Activated T-cell treated with anti-CD3 and anti-CD28 coated beads, Interleukin-2, amount 50 U/mL, for 72 hours (primary cell): ENCODE data around the gene PRDM9. TPM values are rescaled to one million over a fixed set of nuclear protein-coding genes. Genes with fewer than 3 reads are reported as not detected.
"Not testable (repeated sequence)": the region's sequence is repeated elsewhere in the genome, so short reads cannot be mapped to it uniquely, and the experiment has no call there.

Experiments
- ATAC-seq, 2 donors: fragments of 150-1000 bp; cut with Tn5 transposase; replicated peaks in 1 of 2; 2 replicates each; pipeline ENCODE4 v1.10.0; 2021; ENCODE audit warnings: moderate library complexity in 2 of 2, mild to moderate bottlenecking in 1 of 2
- DNase-seq, 2 donors: peaks; one replicate each; pipeline ENCODE4 v3.0.0; 2021 to 2022; ENCODE audit warnings: mixed read lengths in 1 of 2
- H3K27ac Mint-ChIP-seq: one replicate; pipeline ENCODE4 v1.8.0; 2022; ENCODE audit warnings: mild to moderate bottlenecking, moderate library complexity, mixed read lengths
- H3K27me3 Mint-ChIP-seq: one replicate; pipeline ENCODE4 v1.8.0; 2022; ENCODE audit warnings: low read depth, mixed read lengths
- H3K36me3 Mint-ChIP-seq, 2 donors: one replicate each; pipeline ENCODE4 v1.8.0; 2022; ENCODE audit warnings: mixed read lengths in 2 of 2, mild to moderate bottlenecking in 1 of 2; ENCODE audit not compliant: insufficient read depth in 2 of 2
- H3K4me1 Mint-ChIP-seq: one replicate; pipeline ENCODE4 v1.8.0; 2022; ENCODE audit warnings: low read depth, mixed read lengths
- H3K4me3 Mint-ChIP-seq, 2 donors: one replicate each; pipeline ENCODE4 v1.8.0; 2022; ENCODE audit warnings: mild to moderate bottlenecking in 2 of 2, mixed read lengths in 2 of 2, moderate library complexity in 2 of 2
- H3K9me3 Mint-ChIP-seq, 2 donors: one replicate each; pipeline ENCODE4 v1.8.0; 2022; ENCODE audit warnings: mixed read lengths in 2 of 2
- total RNA-seq, 2 donors: library from RNA; stranded (reverse); gene quantifications; one replicate each; pipeline ENCODE4 v1.2.3, GENCODE V29; 2022

Gene PRDM9
- total RNA-seq, 2 donors from 2014 or later: not detected

GRCh38 chr5:23494558-23494957 is 12.9 kb upstream of the PRDM9 start:
- DNase-seq: no peak
- Mint-ChIP-seq H3K9me3 (peaks cover 2 to 7% of the 10 kb centered on the region in 2 donors), H3K36me3 (no peaks in the 10 kb centered on the region), H3K4me3 (no peak overlapping the region), H3K27me3 (no peaks in the 10 kb centered on the region), H3K27ac (no peak overlapping the region), H3K4me1 (no peaks in the 10 kb centered on the region)
- no peak for ATAC-seq

- DNase-seq (no peak), ATAC-seq (no peak)
- Mint-ChIP-seq H3K27ac (no peak overlapping the region), H3K4me1 (no peaks in the 10 kb centered on the region), H3K9me3 (peaks cover 6 to 10% of the 10 kb centered on the region in 2 donors), H3K4me3 (no peak overlapping the region), H3K36me3 (no peaks in the 10 kb centered on the region), H3K27me3 (no peaks in the 10 kb centered on the region)
These were observed 10.8 kb upstream of the PRDM9 start for GRCh38 chr5:23496576-23496975.

GRCh38 chr5:23506329-23507236 is 826 bp upstream of the PRDM9 start:
- peaks cover 7% of the 10 kb centered on the region in 2 donors for H3K36me3 Mint-ChIP-seq
- ATAC-seq (peak; percentile 28 to 63), DNase-seq (no peak)
- H3K27ac Mint-ChIP-seq: no peak overlapping the region
- H3K27me3 Mint-ChIP-seq: no peaks in the 10 kb centered on the region
- peak overlapping the region in 1 of 2 donors; percentile 22 for H3K4me3 Mint-ChIP-seq
- H3K9me3 Mint-ChIP-seq: peaks cover 5 to 11% of the 10 kb centered on the region in 2 donors
- H3K4me1 Mint-ChIP-seq: no peaks in the 10 kb centered on the region

- H3K4me3 Mint-ChIP-seq, H3K4me1 Mint-ChIP-seq, H3K27ac Mint-ChIP-seq, H3K27me3 Mint-ChIP-seq, H3K36me3 Mint-ChIP-seq, ATAC-seq, DNase-seq: not testable (repeated sequence)
- H3K9me3 Mint-ChIP-seq: peaks cover 6 to 13% of the 10 kb centered on the region in 2 donors
These were observed 3.0 kb downstream of the PRDM9 start for GRCh38 chr5:23510434-23510833.

GRCh38 chr5:23522553-23522952 is 15.1 kb downstream of the PRDM9 start:
- no peaks in the 10 kb centered on the region for H3K4me1 Mint-ChIP-seq
- H3K27me3 Mint-ChIP-seq: no peaks in the 10 kb centered on the region
- no peak overlapping the region for H3K27ac Mint-ChIP-seq
- ATAC-seq (no peak), DNase-seq (no peak)
- H3K36me3 Mint-ChIP-seq: peaks cover 0 to 2% of the 10 kb centered on the region in 2 donors
- no peak overlapping the region for H3K4me3 Mint-ChIP-seq
- H3K9me3 Mint-ChIP-seq: peaks cover 5 to 12% of the 10 kb centered on the region in 2 donors

GRCh38 chr5:23523031-23523430 is 15.6 kb downstream of the PRDM9 start:
- no peaks in the 10 kb centered on the region for H3K4me1 Mint-ChIP-seq
- H3K36me3 Mint-ChIP-seq: peaks cover 0 to 2% of the 10 kb centered on the region in 2 donors
- no peak for DNase-seq
- peaks cover 5 to 12% of the 10 kb centered on the region in 2 donors for H3K9me3 Mint-ChIP-seq
- H3K27ac Mint-ChIP-seq: no peak overlapping the region
- H3K27me3 Mint-ChIP-seq: no peaks in the 10 kb centered on the region
- no peak for ATAC-seq
- H3K4me3 Mint-ChIP-seq: no peak overlapping the region

GRCh38 chr5:23523998-23524397 is 16.6 kb downstream of the PRDM9 start:
- DNase-seq (no peak), ATAC-seq (no peak)
- no peaks in the 10 kb centered on the region for H3K27me3 Mint-ChIP-seq
- peaks cover 2% of the 10 kb centered on the region in 2 donors for H3K36me3 Mint-ChIP-seq
- no peak overlapping the region for H3K27ac Mint-ChIP-seq
- peaks cover 7 to 16% of the 10 kb centered on the region in 2 donors for H3K9me3 Mint-ChIP-seq
- H3K4me1 Mint-ChIP-seq: no peaks in the 10 kb centered on the region
- no peak overlapping the region for H3K4me3 Mint-ChIP-seq

- H3K27ac Mint-ChIP-seq: no peak overlapping the region
These were observed 18.3 kb downstream of the PRDM9 start for GRCh38 chr5:23525751-23526150.

GRCh38 chr5:23526616-23527015 is 19.2 kb downstream of the PRDM9 start:
- not testable (repeated sequence) for ATAC-seq

More at GRCh38 chr5:23525751-23526150, 18.3 kb downstream of the PRDM9 start:
- no peaks in the 10 kb centered on the region for H3K4me1 Mint-ChIP-seq
- H3K9me3 Mint-ChIP-seq: peaks cover 7 to 16% of the 10 kb centered on the region in 2 donors
- ATAC-seq (no peak), DNase-seq (no peak)
- no peaks in the 10 kb centered on the region for H3K27me3 Mint-ChIP-seq
- peaks cover 2% of the 10 kb centered on the region in 2 donors for H3K36me3 Mint-ChIP-seq
- no peak overlapping the region for H3K4me3 Mint-ChIP-seq

GRCh38 chr5:23527216-23527920 is 20.0 kb downstream of the PRDM9 start:
- peaks cover 7 to 16% of the 10 kb centered on the region in 2 donors for H3K9me3 Mint-ChIP-seq
- H3K4me3 Mint-ChIP-seq, H3K4me1 Mint-ChIP-seq, DNase-seq, H3K36me3 Mint-ChIP-seq, ATAC-seq, H3K27ac Mint-ChIP-seq, H3K27me3 Mint-ChIP-seq: not testable (repeated sequence)

More at GRCh38 chr5:23526616-23527015, 19.2 kb downstream of the PRDM9 start:
- H3K9me3 Mint-ChIP-seq: peaks cover 7 to 16% of the 10 kb centered on the region in 2 donors
- H3K4me3 Mint-ChIP-seq, DNase-seq, H3K4me1 Mint-ChIP-seq, H3K27me3 Mint-ChIP-seq, H3K27ac Mint-ChIP-seq, H3K36me3 Mint-ChIP-seq: not testable (repeated sequence)

GRCh38 chr5:23528677-23529076 is 21.3 kb downstream of the PRDM9 start:
- Mint-ChIP-seq H3K4me3 (no peak overlapping the region), H3K27ac (no peak overlapping the region), H3K36me3 (peaks cover 1 to 2% of the 10 kb centered on the region in 2 donors), H3K27me3 (no peaks in the 10 kb centered on the region), H3K4me1 (no peaks in the 10 kb centered on the region), H3K9me3 (peaks cover 9 to 14% of the 10 kb centered on the region in 2 donors)
- DNase-seq (no peak), ATAC-seq (no peak)

- H3K27me3 Mint-ChIP-seq: no peaks in the 10 kb centered on the region
- no peak overlapping the region for H3K27ac Mint-ChIP-seq
- H3K4me1 Mint-ChIP-seq: no peaks in the 10 kb centered on the region
- no peak for DNase-seq
- peaks cover 0 to 2% of the 10 kb centered on the region in 2 donors for H3K36me3 Mint-ChIP-seq
- no peak for ATAC-seq
- peaks cover 7 to 11% of the 10 kb centered on the region in 2 donors for H3K9me3 Mint-ChIP-seq
- no peak overlapping the region for H3K4me3 Mint-ChIP-seq
These were observed 23.2 kb downstream of the PRDM9 start for GRCh38 chr5:23530571-23530970.

- H3K27ac Mint-ChIP-seq: no peak overlapping the region
- no peaks in the 10 kb centered on the region for H3K36me3 Mint-ChIP-seq
- ATAC-seq (no peak), DNase-seq (no peak)
- H3K27me3 Mint-ChIP-seq: no peaks in the 10 kb centered on the region
- no peak overlapping the region for H3K4me3 Mint-ChIP-seq
- H3K4me1 Mint-ChIP-seq: no peaks in the 10 kb centered on the region
- peaks cover 7% of the 10 kb centered on the region in 2 donors for H3K9me3 Mint-ChIP-seq
These were observed 63.6 kb downstream of the PRDM9 start for GRCh38 chr5:23571059-23571458.
